CD4-positive, alpha-beta T cell (primary cell): Measurements from ENCODE around the gene PARD3B. TPM values are rescaled to one million over a fixed set of nuclear protein-coding genes. Genes with fewer than 3 reads are reported as not detected.

Experiments used
- ATAC-seq: fragments of 200-7000 bp; cut with Tn5 transposase; one replicate; pipeline ENCODE4 v1.10.0; 2022; ENCODE audit warnings: mild to moderate bottlenecking; ENCODE audit not compliant: poor library complexity
- CTCF ChIA-PET: fragments of 350-600 bp; sonication (Branson Sonifier 250); formaldehyde crosslinking; loops from one replicate; lab custom pipeline; 2021; ENCODE audit warnings: antibody characterized with exemption, inconsistent platforms; lab: Charles Lee
- POLR2A ChIA-PET: fragments of 350-600 bp; sonication (Branson Sonifier 250); formaldehyde crosslinking; loops from one replicate; lab custom pipeline; 2021; ENCODE audit warnings: antibody characterized with exemption, inconsistent platforms; lab: Charles Lee
- DNase-seq, 14 experiments: peaks; one replicate each; pipeline ENCODE4 v3.0.0-alpha.2; 2013 to 2020; ENCODE audit warnings: mixed read lengths in 2 of 14
- H3K27ac ChIP-seq, 2 donors: one replicate each; pipeline versions ENCODE4 v1.5.1 to v1.7.0; 2013; ENCODE audit warnings: low read length in 2 of 2, low read depth in 1 of 2, mild to moderate bottlenecking in 1 of 2
- H3K27me3 ChIP-seq, 2 experiments: 1 replicate in 1 of 2; 2 replicates in 1 of 2; pipeline versions ENCODE4 v1.6.1 to v1.7.0; 2013; ENCODE audit warnings: low read length in 2 of 2, control low read depth in 1 of 2, mild to moderate bottlenecking in 1 of 2, moderate library complexity in 1 of 2; ENCODE audit not compliant: insufficient read depth in 2 of 2, control insufficient read depth in 1 of 2
- H3K36me3 ChIP-seq: one replicate; pipeline ENCODE4 v1.6.1; 2013; ENCODE audit warnings: low read length, control low read depth; ENCODE audit not compliant: insufficient read depth
- H3K4me1 ChIP-seq: one replicate; pipeline ENCODE4 v1.6.1; 2013; ENCODE audit warnings: low read length, control low read depth; ENCODE audit not compliant: insufficient read depth
- H3K4me3 ChIP-seq: one replicate; pipeline ENCODE4 v1.5.1; 2013; ENCODE audit warnings: mild to moderate bottlenecking, low read length, moderate library complexity
- H3K9me3 ChIP-seq, 2 experiments: 1 replicate in 1 of 2; 2 replicates in 1 of 2; pipeline versions ENCODE4 v1.6.1 to v1.7.0; 2013; ENCODE audit warnings: low read length in 2 of 2, mild to moderate bottlenecking in 2 of 2, control low read depth in 1 of 2, moderate library complexity in 1 of 2; ENCODE audit not compliant: control insufficient read depth in 1 of 2, insufficient read depth in 1 of 2
- H3K27ac Mint-ChIP-seq: one replicate; pipeline ENCODE4 v1.8.0; 2020; ENCODE audit warnings: mixed read lengths
- H3K27me3 Mint-ChIP-seq: one replicate; pipeline ENCODE4 v1.8.0; 2021; ENCODE audit warnings: mixed read lengths
- H3K36me3 Mint-ChIP-seq: one replicate; pipeline ENCODE4 v1.8.0; 2021; ENCODE audit warnings: low read depth, mixed read lengths
- H3K4me1 Mint-ChIP-seq: one replicate; pipeline ENCODE4 v1.8.0; 2021; ENCODE audit warnings: low read depth, mixed read lengths
- H3K4me3 Mint-ChIP-seq: one replicate; pipeline ENCODE4 v1.8.0; 2020; ENCODE audit warnings: mild to moderate bottlenecking, mixed read lengths
- H3K9me3 Mint-ChIP-seq: one replicate; pipeline ENCODE4 v1.8.0; 2020; ENCODE audit warnings: mixed read lengths
- CTCF ChIP-seq: fragments of 200-600 bp; IDR thresholded peaks from one replicate; pipeline ENCODE4 v1.8.0; 2022; ENCODE audit warnings: antibody characterized with exemption, mild to moderate bottlenecking
- intact Hi-C, 2 experiments: fragments of 100-400 bp; cut with DNase I in 1 of 2; cut with micrococcal nuclease in 1 of 2; formaldehyde crosslinking; loops; one replicate each; pipeline versions ENCODE4 v1.15.1 to v1.9.0; 2023 to 2025; cut with DNase I, micrococcal nuclease
- total RNA-seq, 174 experiments: library from RNA in 2 of 174; stranded (reverse) in 2 of 174; gene quantifications; one replicate each; pipeline ENCODE4 v1.2.3 and lab custom pipeline; 2021 to 2026

Gene PARD3B
- total RNA-seq, 2 experiments from 2014 or later: 0.87 to 1.9 TPM

GRCh38 chr2:205094031-205094430 lies 548.8 kb downstream of the PARD3B start:
- H3K36me3 ChIP-seq: no peaks in the 10 kb centered on the region
- Mint-ChIP-seq H3K36me3 (no peaks in the 10 kb centered on the region), H3K9me3 (no peaks in the 10 kb centered on the region), H3K27ac (no peak overlapping the region), H3K4me3 (no peak overlapping the region), H3K4me1 (peaks cover 46% of the 10 kb centered on the region), H3K27me3 (no peaks in the 10 kb centered on the region)
- no peak for TF ChIP-seq CTCF
- H3K27ac ChIP-seq: no peak overlapping the region
- no peak for ATAC-seq
- no peak overlapping the region for H3K4me3 ChIP-seq
- peaks cover 4% of the 10 kb centered on the region for H3K4me1 ChIP-seq
- DNase-seq: no peak
- intact Hi-C loops: no loop called here
- ChIA-PET POLR2A (interaction anchor here (0.6 kb wide), 1 partner anchor 433 kb away, joined by 3 read pairs; no protein-coding TSS in a partner anchor), CTCF (no interaction called here)
- H3K27me3 ChIP-seq: no peaks in the 10 kb centered on the region
- no peaks in the 10 kb centered on the region for H3K9me3 ChIP-seq

GRCh38 chr2:205103699-205104098 lies 558.4 kb downstream of the PARD3B start:
- CTCF ChIA-PET: no interaction called here
- H3K4me1 Mint-ChIP-seq: no peaks in the 10 kb centered on the region
- no peak for TF ChIP-seq CTCF

GRCh38 chr2:205107810-205108209 lies 562.5 kb downstream of the PARD3B start:
- Histone ChIP-seq H3K4me3 (no peak overlapping the region), H3K27ac (no peak overlapping the region), H3K36me3 (no peaks in the 10 kb centered on the region), H3K9me3 (peaks cover 0 to 5% of the 10 kb centered on the region in 2 experiments), H3K4me1 (no peaks in the 10 kb centered on the region), H3K27me3 (no peaks in the 10 kb centered on the region)
- Mint-ChIP-seq H3K27ac (no peak overlapping the region), H3K4me1 (no peaks in the 10 kb centered on the region), H3K4me3 (no peak overlapping the region), H3K9me3 (peaks cover 2% of the 10 kb centered on the region), H3K36me3 (no peaks in the 10 kb centered on the region), H3K27me3 (no peaks in the 10 kb centered on the region)
- intact Hi-C loops: loop anchor here in 1 of 2 experiments (2.0 kb wide), 1 partner anchor 27 kb away; no protein-coding TSS in a partner anchor
- POLR2A ChIA-PET: no interaction called here
- no peak for DNase-seq
- no peak for TF ChIP-seq CTCF
- no peak for ATAC-seq
- CTCF ChIA-PET: no interaction called here

More at GRCh38 chr2:205103699-205104098, 558.4 kb downstream of the PARD3B start:
- intact Hi-C loops: no loop called here
- Histone ChIP-seq H3K9me3 (no peaks in the 10 kb centered on the region), H3K36me3 (no peaks in the 10 kb centered on the region), H3K27me3 (no peaks in the 10 kb centered on the region), H3K4me3 (no peak overlapping the region), H3K27ac (no peak overlapping the region), H3K4me1 (no peaks in the 10 kb centered on the region)
- Mint-ChIP-seq H3K4me3 (no peak overlapping the region), H3K27me3 (no peaks in the 10 kb centered on the region), H3K36me3 (no peaks in the 10 kb centered on the region), H3K9me3 (no peaks in the 10 kb centered on the region), H3K27ac (no peak overlapping the region)
- POLR2A ChIA-PET: no interaction called here
- DNase-seq (no peak), ATAC-seq (no peak)
